HepG2 (cell line): ENCODE results near the gene TUBB4A. TPM values are rescaled to one million over a fixed set of nuclear protein-coding genes. Genes with fewer than 3 reads are reported as not detected.

Source experiments
- CBX5 ChIP-seq: sonication (generic); formaldehyde crosslinking; IDR thresholded peaks from 2 replicates; pipeline ENCODE4 v1.4.0; 2020; ENCODE audit warnings: missing genetic modification reagents, borderline replicate concordance
- DBP ChIP-seq: sonication (generic); formaldehyde crosslinking; IDR thresholded peaks from 2 replicates; pipeline ENCODE4 v1.4.0; 2020; ENCODE audit warnings: missing genetic modification reagents; ENCODE audit errors: not compliant biosample characterization
- EHMT2 ChIP-seq: fragments of 200-600 bp; sonication (generic); IDR thresholded peaks from 2 replicates; pipeline ENCODE4 v1.7.0; 2017; ENCODE audit warnings: antibody characterized with exemption, low read depth, low read length, borderline replicate concordance
- HOXA7 ChIP-seq: sonication (generic); formaldehyde crosslinking; IDR thresholded peaks from 2 replicates; pipeline ENCODE4 v1.8.1; 2022; ENCODE audit warnings: mild to moderate bottlenecking, missing genetic modification reagents, moderate library complexity
- KDM4B ChIP-seq: sonication (generic); formaldehyde crosslinking; IDR thresholded peaks from 2 replicates; pipeline ENCODE4 v1.4.0; 2020; ENCODE audit warnings: missing genetic modification reagents
- PHF8 ChIP-seq: sonication (generic); formaldehyde crosslinking; IDR thresholded peaks from 2 replicates; pipeline ENCODE4 v1.5.0; 2020; ENCODE audit warnings: missing genetic modification reagents
- REL ChIP-seq: sonication (generic); formaldehyde crosslinking; conservative IDR thresholded peaks from 2 replicates; pipeline ENCODE4 v1.8.0; 2022; ENCODE audit warnings: mild to moderate bottlenecking, missing genetic modification reagents, moderate library complexity
- RFXANK ChIP-seq: IDR thresholded peaks from 2 replicates; pipeline ENCODE4 v1.6.1; 2016
- RXRA ChIP-seq: sonication (generic); formaldehyde crosslinking; IDR thresholded peaks from 2 replicates; pipeline ENCODE4 v1.5.1; 2020; ENCODE audit warnings: missing genetic modification reagents
- SOX13 ChIP-seq, 3 experiments: fragments of 450-650 bp in 1 of 3; sonication (generic) in 1 of 3; formaldehyde crosslinking in 1 of 3; IDR thresholded peaks in 2 of 3; conservative IDR thresholded peaks in 1 of 3; 2 replicates each; pipeline versions ENCODE4 v1.5.0 to v1.6.1; 2016 to 2020; ENCODE audit warnings: antibody characterized with exemption in 1 of 3, mild to moderate bottlenecking in 1 of 3, missing compliant biosample characterization in 1 of 3, missing genetic modification reagents in 1 of 3, moderate library complexity in 1 of 3
- TARDBP ChIP-seq: sonication (generic); formaldehyde crosslinking; IDR thresholded peaks from 2 replicates; pipeline ENCODE4 v1.8.0; 2022; ENCODE audit warnings: mild to moderate bottlenecking, missing genetic modification reagents
- TOPORS ChIP-seq: sonication (generic); formaldehyde crosslinking; IDR thresholded peaks from 2 replicates; pipeline ENCODE4 v1.8.0; 2023; ENCODE audit warnings: mild to moderate bottlenecking, missing genetic modification reagents
- YEATS4 ChIP-seq: sonication (generic); formaldehyde crosslinking; IDR thresholded peaks from 2 replicates; pipeline ENCODE4 v1.4.0; 2020; ENCODE audit warnings: missing genetic modification reagents, borderline replicate concordance
- ZFY ChIP-seq: sonication (generic); formaldehyde crosslinking; IDR thresholded peaks from 2 replicates; pipeline ENCODE4 v1.4.0; 2020; ENCODE audit warnings: missing genetic modification reagents
- ZNF280B ChIP-seq: sonication (generic); formaldehyde crosslinking; IDR thresholded peaks from 2 replicates; pipeline ENCODE4 v1.5.0; 2020; ENCODE audit warnings: missing genetic modification reagents, mild to moderate bottlenecking, borderline replicate concordance
- ZNF326 ChIP-seq: sonication (generic); formaldehyde crosslinking; IDR thresholded peaks from 2 replicates; pipeline ENCODE4 v1.4.0; 2020; ENCODE audit warnings: missing genetic modification reagents, borderline replicate concordance
- ZNF337 ChIP-seq: sonication (generic); formaldehyde crosslinking; IDR thresholded peaks from 2 replicates; pipeline ENCODE4 v1.5.1; 2020; ENCODE audit warnings: missing genetic modification reagents, low read depth, mild to moderate bottlenecking, borderline replicate concordance
- ZNF556 ChIP-seq: sonication (generic); formaldehyde crosslinking; IDR thresholded peaks from 2 replicates; pipeline ENCODE4 v1.4.0; 2020; ENCODE audit warnings: mild to moderate bottlenecking, missing genetic modification reagents, borderline replicate concordance
- ZNF589 ChIP-seq: sonication (generic); formaldehyde crosslinking; conservative IDR thresholded peaks from 2 replicates; pipeline ENCODE4 v1.8.0; 2022; ENCODE audit warnings: mild to moderate bottlenecking, moderate library complexity, missing genetic modification reagents
- ZNF605 ChIP-seq: sonication (generic); formaldehyde crosslinking; IDR thresholded peaks from 2 replicates; pipeline ENCODE4 v1.8.0; 2022; ENCODE audit warnings: mild to moderate bottlenecking, missing genetic modification reagents
- ZNF768 ChIP-seq: sonication (generic); formaldehyde crosslinking; IDR thresholded peaks from 2 replicates; pipeline ENCODE4 v1.4.0; 2020; ENCODE audit warnings: missing genetic modification reagents
- polyA plus RNA-seq, 8 experiments: library from polyadenylated mRNA; depleted of rRNA in 3 of 8; stranded (reverse) in 7 of 8; unstranded in 1 of 8; fragments of >200 nt; fragmentation: Illumina TruSeq in 4 of 8; extraction: Trizol in 4 of 8; gene quantifications; 2 replicates each; pipeline versions ENCODE4 v1.2.1 to v1.2.3, GENCODE V29; 2011 to 2016; ENCODE audit warnings: low read depth in 4 of 8, missing spikeins in 1 of 8, mixed read lengths in 1 of 8; ENCODE audit not compliant: insufficient read depth in 1 of 8
- total RNA-seq, 5 experiments: library from RNA; depleted of rRNA; stranded (reverse); fragments of >200 nt; fragmentation: Illumina TruSeq; extraction: Trizol; gene quantifications; 2 replicates each; pipeline ENCODE4 v1.2.3, GENCODE V29; 2016; ENCODE audit warnings: low read depth in 1 of 5
- TF ChIP-seq, protein P1 (sequence below): sonication (generic); formaldehyde crosslinking; conservative IDR thresholded peaks from 2 replicates; pipeline ENCODE4 v1.4.0; 2020; ENCODE audit warnings: missing genetic modification reagents
- TF ChIP-seq, protein P2 (sequence below): sonication (generic); formaldehyde crosslinking; conservative IDR thresholded peaks from 2 replicates; pipeline ENCODE4 v1.8.0; 2022; ENCODE audit warnings: mild to moderate bottlenecking, moderate library complexity, missing genetic modification reagents

TUBB4A gene
- total and polyA plus RNA-seq, 2 of the 13 experiments (the other 11 are each of a cell fraction or from before 2014, with no cell fraction given): not detected

DNA sequence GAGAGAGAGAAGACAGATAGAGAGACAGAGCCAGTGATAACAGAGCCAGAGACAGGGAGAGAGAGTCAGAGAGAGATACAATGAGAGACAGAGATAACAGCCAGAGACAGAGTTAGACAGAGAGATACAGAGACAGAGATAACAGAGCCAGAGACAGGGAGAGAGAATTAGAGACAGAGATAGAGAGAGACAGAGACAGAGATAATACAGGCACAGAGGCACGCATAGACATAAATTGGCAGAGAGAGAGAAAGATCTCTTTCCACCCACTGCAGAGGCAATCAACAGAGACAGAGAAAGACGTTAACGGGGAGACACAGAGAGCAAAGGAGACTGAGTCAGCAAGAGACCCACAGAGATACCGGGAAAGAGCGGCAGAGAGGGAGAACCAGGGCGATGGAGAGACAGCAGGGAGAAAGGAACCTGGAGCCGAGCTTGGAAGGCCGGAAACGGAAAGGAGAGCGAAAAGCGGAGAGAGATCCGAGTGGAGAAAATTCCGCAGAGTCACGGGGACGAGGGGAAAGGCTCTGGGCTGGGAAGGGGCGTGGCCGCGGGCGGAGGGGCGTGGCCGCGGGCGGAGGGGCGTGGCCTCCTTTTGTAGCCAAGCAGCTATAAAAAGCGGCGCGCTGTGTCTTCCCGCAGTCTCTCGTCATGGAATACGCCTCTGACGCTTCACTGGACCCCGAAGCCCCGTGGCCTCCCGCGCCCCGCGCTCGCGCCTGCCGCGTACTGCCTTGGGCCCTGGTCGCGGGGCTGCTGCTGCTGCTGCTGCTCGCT lies 28.5 kb upstream of the TUBB4A start, which contains the start of gene TNFSF9 (continued):
- TF ChIP-seq, protein P1, sequence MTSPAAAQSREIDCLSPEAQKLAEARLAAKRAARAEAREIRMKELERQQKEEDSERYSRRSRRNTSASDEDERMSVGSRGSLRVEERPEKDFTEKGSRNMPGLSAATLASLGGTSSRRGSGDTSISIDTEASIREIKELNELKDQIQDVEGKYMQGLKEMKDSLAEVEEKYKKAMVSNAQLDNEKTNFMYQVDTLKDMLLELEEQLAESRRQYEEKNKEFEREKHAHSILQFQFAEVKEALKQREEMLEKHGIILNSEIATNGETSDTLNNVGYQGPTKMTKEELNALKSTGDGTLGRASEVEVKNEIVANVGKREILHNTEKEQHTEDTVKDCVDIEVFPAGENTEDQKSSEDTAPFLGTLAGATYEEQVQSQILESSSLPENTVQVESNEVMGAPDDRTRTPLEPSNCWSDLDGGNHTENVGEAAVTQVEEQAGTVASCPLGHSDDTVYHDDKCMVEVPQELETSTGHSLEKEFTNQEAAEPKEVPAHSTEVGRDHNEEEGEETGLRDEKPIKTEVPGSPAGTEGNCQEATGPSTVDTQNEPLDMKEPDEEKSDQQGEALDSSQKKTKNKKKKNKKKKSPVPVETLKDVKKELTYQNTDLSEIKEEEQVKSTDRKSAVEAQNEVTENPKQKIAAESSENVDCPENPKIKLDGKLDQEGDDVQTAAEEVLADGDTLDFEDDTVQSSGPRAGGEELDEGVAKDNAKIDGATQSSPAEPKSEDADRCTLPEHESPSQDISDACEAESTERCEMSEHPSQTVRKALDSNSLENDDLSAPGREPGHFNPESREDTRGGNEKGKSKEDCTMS: no peak
- TF ChIP-seq HOXA7 (CRISPR knock-in tag): no peak
- TF ChIP-seq REL (CRISPR knock-in tag): no peak
- TF ChIP-seq ZNF768: peak; percentile 44; the same call in 1 of the 2 replicates
- no peak for TF ChIP-seq ZNF589
- TF ChIP-seq YEATS4 (CRISPR knock-in tag): no peak
- no peak for TF ChIP-seq RFXANK (CRISPR knock-in tag)
- TF ChIP-seq, protein P2, sequence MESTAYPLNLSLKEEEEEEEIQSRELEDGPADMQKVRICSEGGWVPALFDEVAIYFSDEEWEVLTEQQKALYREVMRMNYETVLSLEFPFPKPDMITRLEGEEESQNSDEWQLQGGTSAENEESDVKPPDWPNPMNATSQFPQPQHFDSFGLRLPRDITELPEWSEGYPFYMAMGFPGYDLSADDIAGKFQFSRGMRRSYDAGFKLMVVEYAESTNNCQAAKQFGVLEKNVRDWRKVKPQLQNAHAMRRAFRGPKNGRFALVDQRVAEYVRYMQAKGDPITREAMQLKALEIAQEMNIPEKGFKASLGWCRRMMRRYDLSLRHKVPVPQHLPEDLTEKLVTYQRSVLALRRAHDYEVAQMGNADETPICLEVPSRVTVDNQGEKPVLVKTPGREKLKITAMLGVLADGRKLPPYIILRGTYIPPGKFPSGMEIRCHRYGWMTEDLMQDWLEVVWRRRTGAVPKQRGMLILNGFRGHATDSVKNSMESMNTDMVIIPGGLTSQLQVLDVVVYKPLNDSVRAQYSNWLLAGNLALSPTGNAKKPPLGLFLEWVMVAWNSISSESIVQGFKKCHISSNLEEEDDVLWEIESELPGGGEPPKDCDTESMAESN (CRISPR knock-in tag): no peak; the same call in 1 of the 2 replicates
- no peak for TF ChIP-seq TARDBP
- peak; percentile 54; the same call in 1 of the 2 replicates for TF ChIP-seq ZNF556 (CRISPR knock-in tag)
- no peak for TF ChIP-seq ZNF326
- TF ChIP-seq ZFY (CRISPR knock-in tag): peak; percentile 54; the same call in 1 of the 2 replicates
- TF ChIP-seq CBX5 (CRISPR knock-in tag): no peak
- no peak for TF ChIP-seq ZNF280B (CRISPR knock-in tag)
- TF ChIP-seq KDM4B: no peak
- TF ChIP-seq PHF8: no peak
- no peak for TF ChIP-seq DBP (CRISPR knock-in tag)
- TF ChIP-seq TOPORS (CRISPR knock-in tag): no peak
- no peak for TF ChIP-seq ZNF337
- TF ChIP-seq RXRA (CRISPR knock-in tag): no peak
- no peak for TF ChIP-seq ZNF605 (CRISPR knock-in tag)
- TF ChIP-seq SOX13 (IDR thresholded peaks at IDR 0.05): 0 out of 2 replicates have a peak, but pooled peaks have one; percentile 21
- TF ChIP-seq SOX13 (CRISPR knock-in tag; conservative IDR thresholded peaks at IDR 0.05 in 1 of 2, IDR thresholded peaks at IDR 0.05 in 1 of 2): no peak
- no peak for TF ChIP-seq EHMT2
